GM19025 (cell line): Measurements from ENCODE around the gene PDCD5.

Experiments used
- ATAC-seq: cut with Tn5 transposase; IDR thresholded peaks from one replicate; pipeline ENCODE4 v1.9.1; 2021; ENCODE audit warnings: mild to moderate bottlenecking, low read depth, moderate library complexity; ENCODE audit not compliant: unreplicated experiment

Gene PDCD5

GRCh38 chr19:32627714-32628270, 46.8 kb downstream of the PDCD5 start:
- no peak for ATAC-seq

- ATAC-seq, result no peak
These were observed 49.3 kb downstream of the PDCD5 start for GRCh38 chr19:32630338-32630737.

- ATAC-seq, result no peak
These were observed 50.4 kb downstream of the PDCD5 start for GRCh38 chr19:32631381-32631780.
